Stimulated activated CD8-positive, alpha-beta memory T cell treated with anti-CD3 and anti-CD28 coated beads, Interleukin-4, amount 100 ng/mL, for 4 hours (primary cell): Measurements from ENCODE around the gene AJM1.

Experiments
- DNase-seq, 2 donors: peaks; one replicate each; pipeline ENCODE4 v3.0.0-alpha.2; 2020; ENCODE audit warnings: low read depth in 2 of 2, low spot score in 1 of 2

AJM1 gene

DNA sequence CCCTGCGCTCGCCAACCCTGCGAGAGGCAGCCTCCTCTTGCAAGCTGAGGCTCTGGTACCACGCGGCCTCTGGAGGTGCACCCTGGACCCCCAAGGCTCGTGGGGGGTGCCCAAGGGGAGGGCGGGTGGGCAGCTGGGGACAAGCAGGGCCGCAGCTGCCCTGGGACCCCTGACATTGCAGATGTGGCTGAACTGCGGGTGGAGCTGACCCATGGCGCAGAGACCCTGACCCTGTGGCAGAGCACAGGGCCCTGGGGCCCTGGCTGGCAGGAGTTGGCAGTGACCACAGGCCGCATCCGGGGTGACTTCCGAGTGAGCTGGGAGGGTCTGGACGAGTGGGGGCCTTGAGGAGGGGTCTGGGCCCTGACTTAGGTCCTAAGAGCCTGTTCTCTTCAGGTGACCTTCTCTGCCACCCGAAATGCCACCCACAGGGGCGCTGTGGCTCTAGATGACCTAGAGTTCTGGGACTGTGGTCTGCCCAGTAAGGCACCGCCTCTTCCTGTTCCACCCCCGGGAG is 11.4 kb downstream of the AJM1 start:
- DNase-seq, result no peak

GRCh38 chr9:136854113-136854841 is 12.0 kb downstream of the AJM1 start:
- no peak for DNase-seq

DNA sequence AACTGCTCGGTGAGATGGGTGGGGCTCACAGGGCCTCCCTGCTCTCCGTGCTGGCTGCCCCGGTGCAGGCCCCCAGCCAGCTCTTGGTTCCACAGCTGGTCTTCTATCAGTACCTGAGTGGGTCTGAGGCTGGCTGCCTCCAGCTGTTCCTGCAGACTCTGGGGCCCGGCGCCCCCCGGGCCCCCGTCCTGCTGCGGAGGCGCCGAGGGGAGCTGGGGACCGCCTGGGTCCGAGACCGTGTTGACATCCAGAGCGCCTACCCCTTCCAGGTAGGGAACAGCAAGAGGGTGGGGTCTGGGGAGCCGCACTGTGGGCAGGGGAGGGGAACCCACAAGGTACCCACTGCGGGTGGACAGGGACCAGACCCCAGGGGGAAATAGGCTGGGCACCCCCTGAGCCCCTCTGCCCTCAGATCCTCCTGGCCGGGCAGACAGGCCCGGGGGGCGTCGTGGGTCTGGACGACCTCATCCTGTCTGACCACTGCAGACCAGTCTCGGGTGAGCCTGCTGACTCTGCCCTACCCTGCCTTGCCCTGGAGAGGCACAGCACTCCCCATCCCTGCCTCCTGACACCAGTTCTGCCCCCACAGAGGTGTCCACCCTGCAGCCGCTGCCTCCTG is 12.7 kb downstream of the AJM1 start:
- DNase-seq, result no peak

DNA sequence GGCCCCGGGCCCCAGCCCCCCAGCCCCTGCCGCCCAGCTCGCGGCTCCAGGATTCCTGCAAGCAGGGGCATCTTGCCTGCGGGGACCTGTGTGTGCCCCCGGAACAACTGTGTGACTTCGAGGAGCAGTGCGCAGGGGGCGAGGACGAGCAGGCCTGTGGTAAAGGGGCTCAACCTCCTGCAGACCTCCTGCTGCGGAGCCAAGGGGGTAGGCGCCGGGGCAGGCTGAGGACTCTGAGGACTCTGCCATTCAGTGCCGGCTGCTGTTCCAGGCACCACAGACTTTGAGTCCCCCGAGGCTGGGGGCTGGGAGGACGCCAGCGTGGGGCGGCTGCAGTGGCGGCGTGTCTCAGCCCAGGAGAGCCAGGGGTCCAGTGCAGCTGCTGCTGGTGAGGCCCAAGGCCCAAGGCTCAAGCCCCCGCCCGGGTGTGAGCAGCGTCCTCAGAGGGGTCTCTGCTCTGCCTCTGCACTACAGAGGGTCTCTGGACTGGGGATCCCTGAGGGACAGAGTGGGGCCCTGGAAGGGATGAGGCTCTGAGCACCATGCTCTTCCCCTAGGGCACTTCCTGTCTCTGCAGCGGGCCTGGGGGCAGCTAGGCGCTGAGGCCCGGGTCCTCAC is 13.3 kb downstream of the AJM1 start:
- no peak for DNase-seq

GRCh38 chr9:136856079-136856476 is 13.8 kb downstream of the AJM1 start:
- no peak for DNase-seq

GRCh38 chr9:136856541-136857141 is 14.4 kb downstream of the AJM1 start:
- no peak for DNase-seq

- DNase-seq, result no peak
These were observed 14.9 kb downstream of the AJM1 start for GRCh38 chr9:136857166-136857565.

DNA sequence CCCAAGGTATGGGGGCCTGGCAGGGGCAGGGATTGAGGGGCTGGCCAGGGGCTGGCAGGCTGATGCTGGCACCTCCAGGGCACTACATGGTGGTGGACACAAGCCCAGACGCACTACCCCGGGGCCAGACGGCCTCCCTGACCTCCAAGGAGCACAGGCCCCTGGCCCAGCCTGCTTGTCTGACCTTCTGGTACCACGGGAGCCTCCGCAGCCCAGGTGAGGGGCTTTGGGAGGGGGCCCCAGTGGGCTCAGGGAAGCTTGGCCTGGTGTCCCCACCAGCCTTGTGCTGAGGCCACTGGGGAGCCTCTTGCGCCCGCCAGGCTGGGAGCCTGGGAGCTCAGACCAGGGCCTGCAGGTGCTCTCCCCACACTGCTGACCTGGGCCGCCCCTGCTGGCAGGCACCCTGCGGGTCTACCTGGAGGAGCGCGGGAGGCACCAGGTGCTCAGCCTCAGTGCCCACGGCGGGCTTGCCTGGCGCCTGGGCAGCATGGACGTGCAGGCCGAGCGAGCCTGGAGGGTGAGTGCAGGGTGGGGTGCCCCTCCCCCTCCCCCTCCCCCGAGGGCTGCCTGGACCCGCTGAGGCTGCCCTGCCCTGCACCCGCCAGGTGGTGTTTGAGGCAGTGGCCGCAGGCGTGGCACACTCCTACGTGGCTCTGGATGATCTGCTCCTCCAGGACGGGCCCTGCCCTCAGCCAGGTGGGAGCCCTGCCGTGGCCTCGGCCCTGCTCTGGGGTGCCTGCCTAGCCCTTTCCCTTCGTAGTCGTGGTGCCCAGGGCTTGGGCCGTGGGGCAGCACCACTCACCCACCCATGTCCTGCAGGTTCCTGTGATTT is 15.5 kb downstream of the AJM1 start:
- DNase-seq, result no peak

GRCh38 chr9:136858452-136858843 is 16.2 kb downstream of the AJM1 start:
- DNase-seq, result no peak

- no peak for DNase-seq
These were observed 16.8 kb downstream of the AJM1 start for GRCh38 chr9:136858844-136859757.

DNA sequence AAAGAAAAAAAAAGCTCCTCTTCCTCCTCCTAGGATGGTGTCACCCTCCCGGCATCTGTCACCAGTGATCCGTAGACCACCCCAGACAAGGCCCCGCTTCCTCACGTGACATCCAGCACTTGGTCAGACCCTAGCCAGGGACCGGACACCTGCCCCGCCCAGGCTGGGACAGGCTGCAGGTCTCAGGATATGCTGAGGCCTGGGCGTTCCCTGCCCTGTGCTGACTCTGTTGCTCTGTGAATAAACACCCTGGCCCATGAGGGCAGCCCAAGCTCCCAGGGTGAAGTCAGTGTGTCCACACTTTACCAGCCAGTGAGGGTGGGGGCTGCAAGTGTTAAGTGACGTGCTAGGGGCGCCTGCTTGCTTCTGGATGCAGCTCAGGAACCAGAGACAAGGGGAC is 18.3 kb downstream of the AJM1 start:
- no peak for DNase-seq

DNA sequence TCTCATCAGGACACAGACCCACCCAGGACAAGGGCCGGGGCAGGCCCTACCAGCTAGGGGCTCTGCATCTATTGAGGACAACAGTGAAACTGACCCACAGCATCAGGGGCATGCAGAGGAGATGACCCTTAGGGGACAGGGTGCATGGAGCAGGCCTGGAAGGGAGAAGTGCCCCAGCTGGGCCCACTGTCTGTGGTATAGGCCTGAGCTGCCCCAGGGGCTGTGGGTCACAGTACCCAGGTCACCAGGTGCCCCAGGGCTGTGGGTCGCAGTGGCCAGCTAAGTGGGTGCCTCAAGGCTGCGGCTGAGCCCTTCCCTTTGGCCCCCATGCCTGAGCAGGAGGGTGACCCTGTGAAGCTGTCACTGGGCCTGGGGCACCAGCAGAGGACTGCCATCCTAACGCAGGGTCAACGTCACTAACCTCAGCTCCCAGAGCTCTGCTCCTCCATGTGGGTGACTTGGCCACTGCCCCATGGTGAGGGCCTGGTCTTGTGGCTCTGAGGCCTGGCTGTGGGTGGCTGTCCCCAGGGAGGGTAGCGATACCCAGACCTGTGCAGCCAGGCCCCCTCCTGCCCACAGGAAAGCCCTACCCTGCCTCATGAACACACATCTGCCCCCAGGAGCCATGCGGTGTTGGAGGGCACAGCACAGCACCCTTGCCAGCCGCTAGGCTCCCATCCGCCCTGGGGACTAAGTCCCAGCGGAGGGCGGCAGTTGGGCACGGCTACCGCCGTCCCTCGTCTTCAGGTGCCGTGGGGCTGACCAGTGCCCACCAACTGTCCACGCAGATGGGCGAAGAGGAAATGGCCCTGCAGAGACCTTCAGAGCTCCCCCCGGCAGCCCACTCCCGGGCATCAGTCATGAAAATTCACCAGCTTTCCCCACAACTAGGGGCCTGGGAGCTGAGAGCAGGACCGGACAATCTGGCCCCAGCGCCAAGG is 18.9 kb downstream of the AJM1 start:
- DNase-seq, result no peak

DNA sequence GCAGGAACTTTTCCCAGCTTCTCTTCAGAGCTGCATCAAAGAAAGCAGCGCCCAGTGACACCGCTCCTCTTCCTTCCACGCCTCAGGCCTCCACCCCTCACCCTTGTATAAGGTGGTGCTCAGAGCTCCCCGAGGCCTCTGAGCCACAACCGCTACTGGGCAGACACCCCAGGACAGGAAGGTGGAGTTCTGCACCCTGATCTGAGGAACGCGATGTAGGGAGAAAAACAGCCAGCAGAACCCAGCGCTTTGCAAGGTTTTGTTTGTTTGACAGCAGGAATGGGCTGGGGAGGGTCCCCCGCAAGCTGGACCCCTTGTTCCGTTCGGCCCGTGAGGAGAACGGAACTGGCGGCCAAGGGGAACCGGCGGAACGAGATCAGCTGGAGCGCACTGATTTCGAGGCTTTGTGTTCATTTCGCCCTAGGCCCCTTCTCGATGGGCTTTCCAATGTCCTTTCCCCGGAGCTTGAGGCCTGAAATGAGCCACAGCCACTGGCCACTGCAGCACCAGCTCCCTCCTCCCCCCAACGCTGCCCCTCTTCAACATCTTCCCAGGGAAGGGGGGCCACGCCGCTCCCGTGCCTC is 19.7 kb downstream of the AJM1 start:
- no peak for DNase-seq

GRCh38 chr9:136862849-136863622 is 20.8 kb downstream of the AJM1 start:
- DNase-seq, result no peak

GRCh38 chr9:136863623-136864273 is 21.5 kb downstream of the AJM1 start:
- DNase-seq, result no peak

DNA sequence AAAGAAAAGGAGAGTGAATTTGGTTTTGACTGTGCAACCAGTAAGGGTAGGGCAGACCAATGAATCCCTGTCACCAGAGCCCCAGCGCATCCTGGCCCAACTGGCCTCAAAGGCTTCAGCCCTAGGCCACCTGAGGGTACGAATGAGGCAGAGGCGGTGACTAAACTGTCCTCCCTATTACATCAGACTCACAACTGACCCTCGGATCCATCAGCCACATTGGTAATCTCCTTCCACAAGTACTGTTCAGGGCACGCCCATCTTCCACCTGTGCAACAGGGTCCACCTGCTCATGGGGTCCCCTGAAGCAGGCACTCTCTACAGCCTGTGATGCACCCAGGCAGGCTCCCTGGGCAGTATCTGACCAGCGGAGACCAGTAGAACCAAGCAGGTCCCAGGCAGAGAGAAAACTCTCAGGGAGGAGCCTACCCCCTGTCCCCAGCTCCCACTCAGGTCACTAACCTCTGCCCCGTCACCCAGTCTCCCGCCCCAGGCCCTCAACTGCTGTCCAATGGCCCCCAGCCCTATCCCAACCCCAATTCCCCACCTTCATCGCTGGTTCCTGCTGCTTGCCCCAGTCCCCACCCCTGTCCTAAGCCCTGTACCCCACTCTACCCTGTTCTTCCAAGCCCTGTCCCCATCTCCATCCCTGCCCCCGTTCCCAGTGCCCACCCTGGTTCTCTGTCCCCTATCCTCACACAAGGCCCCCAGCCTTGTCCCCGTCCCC is 22.9 kb downstream of the AJM1 start:
- no peak for DNase-seq

GRCh38 chr9:136865768-136866103 is 23.5 kb downstream of the AJM1 start:
- DNase-seq, result no peak
